ENCODE results near the gene NCLN.
"Not testable (repeated sequence)": the region's sequence is repeated elsewhere in the genome, so short reads cannot be mapped to it uniquely, and the experiment has no call there.

The NCLN gene

DNA sequence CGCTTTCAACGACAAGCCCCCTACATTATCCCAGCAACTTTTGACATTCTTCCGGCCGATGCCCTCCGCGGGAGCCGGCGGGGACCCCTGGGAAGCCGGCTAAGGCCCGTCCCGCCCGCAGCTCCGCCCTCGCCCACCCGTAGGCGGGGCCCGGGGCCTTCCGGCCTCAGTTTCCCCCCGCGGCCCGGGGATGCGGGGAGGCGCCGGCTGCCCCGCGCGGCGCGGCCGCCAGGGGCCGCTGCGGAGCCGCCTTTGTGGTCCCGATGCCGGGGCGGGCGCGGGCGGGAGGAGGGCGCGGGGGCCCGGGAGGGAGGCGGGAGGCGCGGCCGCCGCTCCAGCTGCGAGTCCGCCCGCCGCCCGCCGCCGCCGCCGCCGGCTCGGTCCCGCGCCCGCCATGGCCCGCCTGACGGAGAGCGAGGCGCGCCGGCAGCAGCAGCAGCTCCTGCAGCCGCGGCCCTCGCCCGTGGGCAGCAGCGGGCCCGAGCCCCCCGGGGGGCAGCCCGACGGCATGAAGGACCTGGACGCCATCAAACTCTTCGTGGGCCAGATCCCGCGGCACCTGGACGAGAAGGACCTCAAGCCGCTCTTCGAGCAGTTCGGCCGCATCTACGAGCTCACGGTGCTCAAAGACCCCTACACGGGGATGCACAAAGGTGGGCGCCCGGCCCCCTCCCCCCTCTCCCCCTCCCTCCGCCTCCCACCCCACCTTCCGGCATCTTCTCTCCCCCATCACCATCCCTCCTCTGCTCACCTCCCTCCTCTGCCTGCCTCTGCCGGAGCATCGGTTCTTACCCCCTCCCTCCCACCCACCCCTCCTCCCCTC, 38.8 kb downstream of the NCLN start, which contains the start of gene CELF5:
CELF5 (plus strand) TSS at position 316 of the 823 bp plus-strand sequence; CDS start at position 395, 79 bp downstream.
- peak in 1 of 3 experiments; percentile 12 for DNase-seq (ENCODE audit: low read depth in 2 of 3, low spot score in 2 of 3)

DNA sequence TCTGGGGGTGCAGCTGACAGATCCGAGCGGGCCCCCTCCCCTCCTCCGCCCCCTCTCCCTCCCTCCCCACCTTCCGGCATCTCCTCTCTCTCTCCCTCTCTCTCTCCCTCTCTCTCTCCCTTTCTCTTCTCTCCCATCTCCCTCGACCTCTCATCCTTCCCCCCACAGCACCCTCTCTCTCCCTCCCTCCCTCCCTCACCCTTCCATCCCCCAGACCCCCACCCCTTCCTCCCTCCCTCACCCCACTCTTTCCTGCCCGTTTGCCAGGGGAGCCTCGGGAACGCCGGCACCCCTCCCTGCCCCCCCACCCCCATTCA, 39.4 kb downstream of the NCLN start:
- DNase-seq (ENCODE audit: low read depth in 2 of 3, low spot score in 2 of 3): no peak

DNA sequence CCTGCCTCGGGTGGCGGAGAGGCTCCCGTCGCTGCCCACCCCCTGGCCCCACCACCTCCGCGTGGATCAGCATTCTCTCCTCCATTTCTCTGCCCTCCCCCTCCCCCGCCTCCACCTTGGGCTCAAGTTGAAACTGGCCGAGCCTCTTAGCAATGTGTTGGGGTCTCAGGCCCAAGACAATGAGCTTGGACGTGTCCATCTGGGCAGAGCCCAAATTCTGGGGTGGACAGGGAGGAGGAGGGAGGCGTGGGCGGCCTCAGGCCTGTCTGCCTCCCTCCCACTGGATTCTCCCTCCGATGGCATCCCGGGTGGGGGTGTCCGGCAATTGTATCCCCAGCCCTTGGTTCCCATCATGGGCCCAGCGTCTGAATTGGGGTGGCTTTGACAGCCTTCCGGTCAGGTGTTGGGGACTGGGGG, 40.0 kb downstream of the NCLN start:
- no peak for DNase-seq (ENCODE audit: low read depth in 2 of 3, low spot score in 2 of 3)

DNA sequence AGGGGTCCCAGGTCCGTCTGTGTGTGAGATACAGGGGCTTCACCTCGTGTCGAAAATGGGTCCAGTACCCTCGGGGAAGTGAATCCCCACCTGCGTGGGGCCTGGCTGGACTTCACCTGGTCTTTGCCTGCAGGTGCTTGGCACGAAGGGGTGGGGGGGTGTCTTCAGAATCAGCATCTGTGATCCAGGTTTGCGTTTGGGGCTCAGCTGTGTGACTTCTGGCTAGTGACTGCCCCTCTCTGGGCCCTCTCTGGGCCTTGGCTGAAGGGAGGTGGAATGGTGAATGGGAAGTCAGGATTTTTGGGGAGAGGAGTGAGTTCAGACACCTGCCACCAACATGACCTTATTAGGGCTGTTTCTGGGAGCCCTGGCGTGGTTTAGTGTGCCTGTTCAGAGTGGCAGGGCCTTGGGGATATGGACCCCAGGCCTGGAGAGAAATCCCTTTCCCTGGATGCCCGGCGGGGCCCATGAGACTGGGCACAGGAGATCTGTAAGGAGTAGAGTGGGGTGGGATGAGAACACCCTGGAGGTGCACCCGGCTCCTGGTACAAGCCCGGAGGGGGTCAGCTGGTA, 41.4 kb downstream of the NCLN start:
- no peak for DNase-seq (ENCODE audit: low read depth in 2 of 3, low spot score in 2 of 3)

- DNase-seq (ENCODE audit: low read depth in 2 of 3, low spot score in 2 of 3): no peak
These were observed 43.6 kb downstream of the NCLN start for GRCh38 chr19:3229346-3229743.

GRCh38 chr19:3229888-3230496, 44.3 kb downstream of the NCLN start:
- no peak for DNase-seq (ENCODE audit: low read depth in 2 of 3, low spot score in 2 of 3)

DNA sequence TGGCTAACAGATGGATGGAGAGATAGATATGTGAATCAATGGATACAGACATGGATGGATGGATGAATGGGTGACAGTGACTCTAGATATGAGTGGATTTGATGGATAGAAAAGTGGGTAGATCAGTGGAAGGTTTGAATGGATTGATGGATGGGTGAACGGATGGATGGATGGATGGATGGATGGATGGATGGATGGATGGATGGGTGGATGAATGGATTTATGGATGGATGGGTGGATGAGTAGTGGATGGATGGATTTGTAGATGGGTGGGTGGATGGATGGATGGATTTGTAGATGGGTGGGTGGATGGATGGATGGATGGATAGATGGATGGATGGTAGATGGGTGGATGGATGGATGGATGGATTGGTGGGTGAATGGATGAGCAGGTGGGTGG, 45.6 kb downstream of the NCLN start:
- no peak for DNase-seq (ENCODE audit: low read depth in 2 of 3, low spot score in 2 of 3)

- no peak for DNase-seq (ENCODE audit: low read depth in 2 of 3, low spot score in 2 of 3)
These were observed 47.4 kb downstream of the NCLN start for GRCh38 chr19:3233116-3233515.

DNA sequence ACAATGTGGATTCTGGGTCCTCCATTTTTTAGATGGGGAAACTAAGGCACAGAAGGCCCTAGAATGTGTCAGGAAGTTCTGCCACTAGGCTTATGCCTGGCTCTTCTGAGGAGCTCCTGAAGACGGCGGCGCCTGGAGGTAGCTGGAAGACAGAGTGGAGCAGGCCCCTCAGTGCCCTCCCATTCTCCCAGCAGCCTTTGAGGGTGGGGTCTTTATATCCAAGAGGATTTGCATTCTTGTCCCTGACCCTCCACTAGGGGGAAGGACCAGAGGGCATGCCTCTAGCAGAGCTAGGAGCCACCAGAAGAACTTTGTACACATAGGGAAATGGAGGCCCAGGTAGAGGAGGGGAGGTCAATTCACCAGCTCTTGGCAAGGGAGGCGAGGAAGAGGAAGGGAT, 48.1 kb downstream of the NCLN start:
- no peak for DNase-seq (ENCODE audit: low read depth in 2 of 3, low spot score in 2 of 3)

- DNase-seq (ENCODE audit: low read depth in 2 of 3, low spot score in 2 of 3): peak in 1 of 3 experiments; percentile 25
These were observed 49.1 kb downstream of the NCLN start for GRCh38 chr19:3234800-3235199.

DNA sequence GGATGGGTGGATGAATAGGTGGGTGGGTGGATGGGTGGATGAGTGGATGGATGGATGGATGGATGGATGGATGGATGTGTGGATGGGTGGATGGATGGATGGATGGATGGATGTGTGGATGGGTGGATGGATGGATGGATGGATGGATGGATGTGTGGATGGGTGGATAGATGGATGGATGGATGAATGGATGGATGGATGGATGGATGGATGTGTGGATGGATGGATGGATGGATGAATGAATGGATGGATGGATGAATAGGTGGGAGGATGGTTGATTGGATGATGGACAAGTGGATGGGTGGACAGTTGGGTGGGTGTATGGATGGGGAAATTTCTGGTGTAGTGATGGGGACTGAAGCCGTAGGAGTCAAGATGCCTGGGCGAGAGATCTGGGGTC, 49.9 kb downstream of the NCLN start:
- not testable (repeated sequence) for DNase-seq (ENCODE audit: low read depth in 2 of 3, low spot score in 2 of 3)

GRCh38 chr19:3236272-3236671, 50.5 kb downstream of the NCLN start:
- DNase-seq (ENCODE audit: low read depth in 2 of 3, low spot score in 2 of 3): no peak

DNA sequence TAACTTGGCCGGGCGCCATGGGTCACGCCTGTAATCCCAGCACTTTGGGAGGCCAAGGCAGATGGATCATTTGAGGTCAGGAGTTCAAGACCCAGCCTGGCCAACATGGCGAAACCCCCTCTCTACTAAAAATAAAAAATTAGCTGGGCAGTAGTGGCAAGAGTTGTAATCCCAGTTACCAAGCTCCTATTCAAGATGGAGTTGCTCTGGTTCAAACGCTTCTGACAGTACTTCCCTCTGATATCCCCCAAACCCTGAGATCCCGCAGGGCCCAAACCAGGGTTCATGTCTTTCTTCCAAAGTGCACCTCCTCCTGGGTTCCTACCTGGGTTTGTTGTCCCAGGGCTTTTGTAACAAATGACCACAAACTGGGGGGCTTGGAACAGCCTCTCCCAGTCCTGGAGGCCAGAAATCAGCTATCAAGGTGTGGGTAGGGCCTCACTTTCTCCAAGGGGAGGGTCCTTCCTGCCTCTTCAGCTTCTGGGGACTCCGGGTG, 52.4 kb downstream of the NCLN start:
- no peak for DNase-seq (ENCODE audit: low read depth in 2 of 3, low spot score in 2 of 3)

DNA sequence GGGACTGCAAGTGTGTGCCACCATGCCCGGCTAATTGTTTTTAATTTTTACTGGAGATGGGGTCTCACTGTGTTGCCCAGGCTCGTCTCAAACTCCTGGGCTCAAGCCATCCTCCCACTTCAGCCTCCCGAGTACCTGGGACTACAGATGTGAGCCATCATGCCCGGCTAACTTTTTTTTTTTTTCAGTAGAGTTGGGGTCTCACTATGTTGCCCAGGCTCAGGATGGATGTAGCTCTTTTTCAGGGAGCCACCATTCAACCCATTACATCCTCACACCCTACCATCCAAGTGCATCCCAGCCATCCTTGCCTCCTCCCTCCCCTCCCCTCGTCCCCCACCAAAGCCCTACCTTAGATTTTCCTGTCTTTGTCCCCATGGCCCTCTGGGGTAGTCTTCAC, 53.6 kb downstream of the NCLN start:
- no peak for DNase-seq (ENCODE audit: low read depth in 2 of 3, low spot score in 2 of 3)

DNA sequence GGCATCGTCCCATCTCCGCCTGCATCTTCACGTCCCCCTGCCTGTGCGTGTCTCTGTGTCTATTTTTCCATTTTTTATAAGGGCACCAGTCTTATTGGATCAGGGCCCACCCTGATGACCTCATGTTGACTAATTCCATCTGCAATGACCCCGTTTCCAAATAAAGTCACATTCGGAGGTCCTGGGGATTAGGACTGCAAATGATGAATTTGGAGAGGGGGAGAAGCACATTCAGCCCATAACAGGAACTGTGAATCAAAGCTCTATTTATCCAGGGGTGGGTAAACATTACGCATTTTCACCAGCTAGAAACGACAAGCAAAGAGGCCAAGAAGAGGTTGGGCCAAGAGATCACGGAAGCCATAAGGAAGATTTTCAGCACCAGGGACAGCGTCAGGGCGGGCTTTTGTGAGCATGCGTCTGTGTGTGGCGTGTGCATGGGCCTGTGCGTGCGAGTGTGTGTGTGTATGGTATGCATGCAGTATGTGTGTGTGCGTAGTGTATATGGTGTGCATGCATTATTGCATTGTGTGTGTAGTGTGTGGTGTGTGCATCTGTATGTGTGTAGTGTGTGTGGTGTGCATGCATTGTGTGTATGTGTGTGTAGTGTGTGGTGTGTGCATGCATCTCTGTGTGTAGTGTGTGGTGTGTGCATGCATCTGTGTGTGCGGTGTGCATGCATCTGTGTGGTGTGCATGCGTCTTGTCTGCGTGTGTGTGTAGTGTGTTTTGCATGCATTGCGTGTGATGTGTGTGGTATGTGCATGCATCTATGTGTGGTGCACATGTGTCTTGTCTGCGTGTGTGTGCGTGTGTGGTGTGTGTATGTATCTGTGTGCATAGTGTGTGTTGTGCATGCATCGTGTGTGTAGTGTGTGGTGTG, 58.3 kb downstream of the NCLN start:
- DNase-seq (ENCODE audit: low read depth in 2 of 3, low spot score in 2 of 3): peak in 1 of 3 experiments; percentile 26

- DNase-seq (ENCODE audit: low read depth in 2 of 3, low spot score in 2 of 3): no peak
These were observed 59.3 kb downstream of the NCLN start for GRCh38 chr19:3245050-3245449.

DNA sequence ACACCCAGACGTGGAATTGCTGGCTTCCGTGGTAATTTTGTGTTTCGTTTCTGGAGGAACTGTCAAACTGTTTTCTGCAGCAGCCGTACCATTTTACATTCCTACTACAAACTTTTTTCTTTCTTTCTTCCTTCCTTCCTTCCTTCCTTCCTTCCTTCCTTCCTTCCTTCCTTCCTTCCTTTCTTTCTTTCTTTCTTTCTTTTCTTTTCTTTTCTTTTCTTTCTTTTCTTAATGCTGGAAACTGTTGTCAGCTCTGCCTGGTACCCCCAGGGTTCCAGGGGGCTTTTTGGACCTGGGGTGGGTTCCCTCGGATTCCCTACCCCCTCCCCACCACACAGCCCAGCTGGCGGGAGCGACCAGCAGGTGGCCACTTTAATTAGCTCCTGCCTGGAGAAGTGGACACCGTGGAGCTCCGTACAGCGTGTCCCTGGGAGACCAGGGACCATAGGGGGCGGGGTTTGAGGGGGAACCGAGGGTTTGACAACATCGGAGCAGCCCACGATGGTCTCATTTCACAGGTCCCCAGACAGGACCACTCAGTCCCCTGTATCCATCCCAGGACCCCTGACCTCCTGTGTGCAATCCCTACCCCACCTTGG, 63.1 kb downstream of the NCLN start:
- no peak for DNase-seq (ENCODE audit: low read depth in 2 of 3, low spot score in 2 of 3)

- no peak for DNase-seq (ENCODE audit: low read depth in 2 of 3, low spot score in 2 of 3)
These were observed 63.7 kb downstream of the NCLN start for GRCh38 chr19:3249408-3249807.

GRCh38 chr19:3250675-3251074, 64.9 kb downstream of the NCLN start:
- DNase-seq (ENCODE audit: low read depth in 2 of 3, low spot score in 2 of 3): no peak

DNA sequence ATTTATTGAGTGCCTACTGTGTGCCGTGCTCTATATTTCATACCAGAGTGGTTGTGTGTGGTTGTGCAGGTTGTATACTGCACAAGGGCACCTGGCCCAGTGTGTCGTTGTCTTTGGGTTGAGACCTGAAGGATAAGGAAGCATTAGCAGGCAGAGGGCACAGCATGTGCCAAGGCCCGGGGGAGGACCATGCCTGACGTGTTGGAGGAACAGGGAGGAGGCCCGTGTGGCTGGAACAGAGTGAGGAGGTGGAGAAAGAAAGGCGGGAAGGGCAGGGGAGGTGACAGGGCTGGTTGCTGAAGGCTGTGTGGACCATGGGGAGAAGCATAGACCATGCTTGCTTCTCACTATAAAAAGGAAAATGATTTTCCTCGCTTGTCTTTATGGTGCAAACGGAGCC, 65.5 kb downstream of the NCLN start:
- DNase-seq (ENCODE audit: low read depth in 2 of 3, low spot score in 2 of 3): no peak

- no peak for DNase-seq (ENCODE audit: low read depth in 2 of 3, low spot score in 2 of 3)
These were observed 66.9 kb downstream of the NCLN start for GRCh38 chr19:3252650-3253049.
